ENCODE measurements around the gene MTRFR.

DNA sequence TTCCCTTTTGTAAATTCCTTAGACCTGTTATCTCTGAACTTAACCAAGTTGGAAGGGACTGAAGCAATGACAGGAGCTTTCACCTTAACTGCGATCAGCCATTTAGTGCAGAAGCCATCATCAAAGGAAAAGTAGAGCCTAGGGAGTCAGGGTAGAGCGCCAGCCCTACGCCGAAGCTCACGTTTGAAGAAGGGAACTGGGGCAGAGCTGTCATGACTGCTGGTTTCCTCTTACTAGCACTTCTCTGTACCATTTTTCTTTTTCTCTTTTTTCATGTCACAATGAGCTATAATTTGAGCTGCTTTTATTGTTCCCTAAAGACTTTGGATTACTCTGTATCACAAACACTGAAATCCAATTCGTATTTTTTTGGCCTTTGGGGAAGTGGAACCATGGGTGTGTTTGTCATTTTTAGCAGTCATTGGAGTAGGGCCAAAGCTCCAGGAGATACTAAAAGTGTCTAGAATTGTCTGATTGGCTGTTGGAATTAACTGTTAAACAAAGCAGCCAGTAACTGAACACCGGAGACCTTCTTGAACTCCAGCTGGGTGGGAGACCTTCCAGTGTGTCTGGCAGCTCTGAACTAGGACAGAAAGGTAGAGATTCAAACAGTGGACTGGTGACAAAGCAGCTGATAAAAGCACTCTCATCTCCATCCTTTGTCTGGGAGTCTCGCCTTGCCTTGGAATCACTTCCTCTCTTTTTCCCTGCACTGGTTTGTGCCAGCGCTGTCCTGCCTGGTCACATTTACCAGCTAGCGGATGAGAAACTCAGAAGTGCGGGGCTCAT is 9.1 kb downstream of the MTRFR start:
- TF ChIP-seq, protein P1, sequence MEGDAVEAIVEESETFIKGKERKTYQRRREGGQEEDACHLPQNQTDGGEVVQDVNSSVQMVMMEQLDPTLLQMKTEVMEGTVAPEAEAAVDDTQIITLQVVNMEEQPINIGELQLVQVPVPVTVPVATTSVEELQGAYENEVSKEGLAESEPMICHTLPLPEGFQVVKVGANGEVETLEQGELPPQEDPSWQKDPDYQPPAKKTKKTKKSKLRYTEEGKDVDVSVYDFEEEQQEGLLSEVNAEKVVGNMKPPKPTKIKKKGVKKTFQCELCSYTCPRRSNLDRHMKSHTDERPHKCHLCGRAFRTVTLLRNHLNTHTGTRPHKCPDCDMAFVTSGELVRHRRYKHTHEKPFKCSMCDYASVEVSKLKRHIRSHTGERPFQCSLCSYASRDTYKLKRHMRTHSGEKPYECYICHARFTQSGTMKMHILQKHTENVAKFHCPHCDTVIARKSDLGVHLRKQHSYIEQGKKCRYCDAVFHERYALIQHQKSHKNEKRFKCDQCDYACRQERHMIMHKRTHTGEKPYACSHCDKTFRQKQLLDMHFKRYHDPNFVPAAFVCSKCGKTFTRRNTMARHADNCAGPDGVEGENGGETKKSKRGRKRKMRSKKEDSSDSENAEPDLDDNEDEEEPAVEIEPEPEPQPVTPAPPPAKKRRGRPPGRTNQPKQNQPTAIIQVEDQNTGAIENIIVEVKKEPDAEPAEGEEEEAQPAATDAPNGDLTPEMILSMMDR (IDR thresholded peaks at IDR 0.05): no peak
- TF ChIP-seq POLR2A (IDR thresholded peaks at IDR 0.05) (no peak), EP300 (IDR thresholded peaks at IDR 0.05) (no peak)

All from upper lobe of left lung (tissue), 4 donors.